GM20000 (cell line): ENCODE measurements around the gene SH3GL3.

Experiments
- DNase-seq: peaks from one replicate; pipeline ENCODE4 v3.0.0; 2012; ENCODE audit warnings: low spot score
- CTCF ChIP-seq: IDR thresholded peaks from 2 replicates; pipeline ENCODE4 v1.5.1; 2012; ENCODE audit warnings: mild to moderate bottlenecking, control low read depth; ENCODE audit errors: extremely low read depth, missing control alignments

SH3GL3 gene

GRCh38 chr15:83616840-83617239 is 169.7 kb downstream of the SH3GL3 start:
- TF ChIP-seq CTCF, result no peak
- DNase-seq, result no peak

GRCh38 chr15:83626171-83626802 is 179.1 kb downstream of the SH3GL3 start:
- DNase-seq, result no peak
- TF ChIP-seq CTCF, result no peak

- no peak for TF ChIP-seq CTCF
- DNase-seq, result no peak
Observed at GRCh38 chr15:83631534-83631933, 184.4 kb downstream of the SH3GL3 start.

- DNase-seq, result no peak
- TF ChIP-seq CTCF, result no peak
Observed at GRCh38 chr15:83643201-83643600, 196.1 kb downstream of the SH3GL3 start.

GRCh38 chr15:83644439-83644838 is 197.3 kb downstream of the SH3GL3 start:
- TF ChIP-seq CTCF, result no peak

GRCh38 chr15:83650831-83651230 is 203.7 kb downstream of the SH3GL3 start:
- TF ChIP-seq CTCF, result no peak
- no peak for DNase-seq

More at GRCh38 chr15:83644439-83644838, 197.3 kb downstream of the SH3GL3 start:
- no peak for DNase-seq

- no peak for TF ChIP-seq CTCF
- DNase-seq, result no peak
Observed at GRCh38 chr15:83651541-83651940, 204.4 kb downstream of the SH3GL3 start.
